ENCODE results near the gene NRARP. TPM values are rescaled to one million over a fixed set of nuclear protein-coding genes. Genes with fewer than 3 reads are reported as not detected.

Gene NRARP
- total and polyA plus RNA-seq, 10 of the 15 experiments (the other 5 are each of a cell fraction or from before 2014, with no cell fraction given) = 0.06 to 9.2 (median 2.2) TPM; not detected in 2

GRCh38 chr9:137301081-137301947 lies 757 bp downstream of the NRARP start:
- ChIA-PET RAD21 (ENCODE audit: unreplicated experiment) (interaction anchor here (0.7 to 2.1 kb wide), 11 partner anchors 14 to 234 kb away, joined by 3 to 20 read pairs (median 3); partner anchors contain the start of gene TUBB4B), CTCF (interaction anchor here (0.6 to 2.2 kb wide), 11 partner anchors 9 to 339 kb away, joined by 3 to 17 read pairs (median 4); partner anchors contain the start of genes EXD3, NOXA1, NSMF and TOR4A), SMC1A (ENCODE audit: uncharacterized antibody, unreplicated experiment) (interaction anchor here (0.6 to 1.5 kb wide), 5 partner anchors 17 to 141 kb away, joined by 3 to 6 read pairs (median 3); no protein-coding TSS in a partner anchor), POLR2A (interaction anchor here (0.6 to 2.2 kb wide), 11 partner anchors 15 to 672 kb away, joined by 3 to 19 read pairs (median 4); partner anchors contain the start of genes ARRDC1, EXD3, NOXA1 and TUBB4B)
- H3K9ac ChIP-seq (ENCODE audit: control insufficient read depth, insufficient read depth, low read length) = peak overlapping the region; percentile 60
- H3K4me1 ChIP-seq (ENCODE audit: control insufficient read depth, insufficient read depth, low read length) = peaks cover 35% of the 10 kb centered on the region
- peak overlapping the region; percentile 77 for H3K4me2 ChIP-seq (ENCODE audit: control insufficient read depth, insufficient read depth)
- H3K79me2 ChIP-seq (ENCODE audit: control insufficient read depth, insufficient read depth, low read length) = no peaks in the 10 kb centered on the region; the same call in 1 of the 2 replicates
- DNase-seq (ENCODE audit: low read depth, low spot score) (no peak), FAIRE-seq (no peak), ATAC-seq (0 out of 3 replicates have a peak, but pooled peaks have one; percentile 5)
- 6% methylated on average over 100 of the region's 115 CpGs for WGBS (ENCODE audit: insufficient coverage, insufficient replicate concordance, low lambda C conversion rate, missing lambda C conversion rate)
- H3K4me3 ChIP-seq = peak overlapping the region; percentile 70
- in situ Hi-C loops (cut with MboI) (no loop called here), intact Hi-C loops (cut with micrococcal nuclease; ENCODE audit: unreplicated experiment) (loop anchor here (5.0 kb wide), 1 partner anchor 121 kb away; the partner anchor contains the start of genes EXD3 and NOXA1)
- no peaks in the 10 kb centered on the region for H4K20me1 ChIP-seq (ENCODE audit: control insufficient read depth, insufficient read depth)
- peak overlapping the region; percentile 65 for H2AFZ ChIP-seq (ENCODE audit: control insufficient read depth, low read depth, low read length)
- no peaks in the 10 kb centered on the region for H3K9me3 ChIP-seq (replicated peaks; ENCODE audit: control insufficient read depth, insufficient read depth, low read length)
- no peak overlapping the region for H3K27ac ChIP-seq (ENCODE audit: control insufficient read depth, insufficient read depth)
- no peaks in the 10 kb centered on the region; a peak in 1 of 4 replicates for H3K27me3 ChIP-seq (replicated peaks in 1 of 2; ENCODE audit: control insufficient read depth in 2 of 2, insufficient read depth in 2 of 2, low read length in 1 of 2)
- BruUV-seq (replicated peaks) = no TSS peak
- no peaks in the 10 kb centered on the region for H3K36me3 ChIP-seq (ENCODE audit: control insufficient read depth in 2 of 2, insufficient read depth in 2 of 2, low read length in 1 of 2)
- TF ChIP-seq, protein P1, sequence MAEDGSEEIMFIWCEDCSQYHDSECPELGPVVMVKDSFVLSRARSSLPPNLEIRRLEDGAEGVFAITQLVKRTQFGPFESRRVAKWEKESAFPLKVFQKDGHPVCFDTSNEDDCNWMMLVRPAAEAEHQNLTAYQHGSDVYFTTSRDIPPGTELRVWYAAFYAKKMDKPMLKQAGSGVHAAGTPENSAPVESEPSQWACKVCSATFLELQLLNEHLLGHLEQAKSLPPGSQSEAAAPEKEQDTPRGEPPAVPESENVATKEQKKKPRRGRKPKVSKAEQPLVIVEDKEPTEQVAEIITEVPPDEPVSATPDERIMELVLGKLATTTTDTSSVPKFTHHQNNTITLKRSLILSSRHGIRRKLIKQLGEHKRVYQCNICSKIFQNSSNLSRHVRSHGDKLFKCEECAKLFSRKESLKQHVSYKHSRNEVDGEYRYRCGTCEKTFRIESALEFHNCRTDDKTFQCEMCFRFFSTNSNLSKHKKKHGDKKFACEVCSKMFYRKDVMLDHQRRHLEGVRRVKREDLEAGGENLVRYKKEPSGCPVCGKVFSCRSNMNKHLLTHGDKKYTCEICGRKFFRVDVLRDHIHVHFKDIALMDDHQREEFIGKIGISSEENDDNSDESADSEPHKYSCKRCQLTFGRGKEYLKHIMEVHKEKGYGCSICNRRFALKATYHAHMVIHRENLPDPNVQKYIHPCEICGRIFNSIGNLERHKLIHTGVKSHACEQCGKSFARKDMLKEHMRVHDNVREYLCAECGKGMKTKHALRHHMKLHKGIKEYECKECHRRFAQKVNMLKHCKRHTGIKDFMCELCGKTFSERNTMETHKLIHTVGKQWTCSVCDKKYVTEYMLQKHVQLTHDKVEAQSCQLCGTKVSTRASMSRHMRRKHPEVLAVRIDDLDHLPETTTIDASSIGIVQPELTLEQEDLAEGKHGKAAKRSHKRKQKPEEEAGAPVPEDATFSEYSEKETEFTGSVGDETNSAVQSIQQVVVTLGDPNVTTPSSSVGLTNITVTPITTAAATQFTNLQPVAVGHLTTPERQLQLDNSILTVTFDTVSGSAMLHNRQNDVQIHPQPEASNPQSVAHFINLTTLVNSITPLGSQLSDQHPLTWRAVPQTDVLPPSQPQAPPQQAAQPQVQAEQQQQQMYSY (CRISPR knock-in tag; IDR thresholded peaks at IDR 0.05) = no peak
- no peak for TF ChIP-seq RAD51 (IDR thresholded peaks at IDR 0.05)
- TF ChIP-seq REST (IDR thresholded peaks at IDR 0.05; ENCODE audit: low read depth, low read length) = no peak
- peak; percentile 20; the same call in 1 of the 2 replicates for TF ChIP-seq ZBTB40 (IDR thresholded peaks at IDR 0.05; ENCODE audit: borderline replicate concordance)
- no peak for TF ChIP-seq KLF5 (IDR thresholded peaks at IDR 0.05; ENCODE audit: partially characterized antibody)
- no peak for TF ChIP-seq IRF3 (IDR thresholded peaks at IDR 0.05)
- TF ChIP-seq KAT2A (conservative IDR thresholded peaks at IDR 0.05; ENCODE audit: control insufficient read depth, low read depth, low read length) = no peak

Measured in GM12878 (cell line).